Measurements from ENCODE around the gene IFITM5.
"Not testable (repeated sequence)": the region's sequence is repeated elsewhere in the genome, so short reads cannot be mapped to it uniquely, and the experiment has no call there.

Gene IFITM5

DNA sequence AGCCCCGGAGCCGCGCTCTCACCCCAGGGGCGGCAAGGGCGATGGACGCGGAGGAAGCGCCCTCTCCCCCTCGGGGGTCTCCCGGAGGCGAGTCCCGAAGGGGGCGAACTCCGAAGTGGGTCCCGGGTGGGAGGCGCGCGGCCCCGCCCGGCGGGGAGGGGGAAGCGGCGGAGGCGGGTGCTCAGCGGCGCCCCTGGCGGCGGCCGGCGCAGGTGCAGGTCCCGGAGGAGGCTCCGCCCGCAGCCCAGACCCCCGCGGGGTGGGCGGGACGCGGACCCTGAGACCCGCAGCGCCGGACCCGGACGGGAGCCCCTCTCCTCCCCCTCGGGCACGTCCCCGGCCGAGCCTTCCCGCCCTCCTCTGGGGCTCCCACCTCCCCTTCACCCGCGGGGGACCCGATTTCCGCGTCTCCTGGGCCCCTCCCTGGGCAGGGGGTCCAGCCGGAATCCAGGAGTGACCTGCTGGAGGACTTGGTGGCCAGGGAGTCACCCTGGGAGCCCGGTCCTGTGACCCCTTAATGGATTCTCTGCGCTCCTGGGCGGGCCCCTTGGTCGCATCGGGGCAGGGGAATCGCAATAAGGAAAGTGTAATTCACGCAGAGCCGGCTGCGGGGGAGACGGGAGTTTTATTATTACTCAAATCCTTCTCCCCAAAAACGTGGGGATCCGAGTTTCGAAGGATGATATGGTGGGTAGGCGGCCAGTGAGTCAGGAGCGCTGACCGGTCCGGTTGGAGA lies 11.9 kb upstream of the IFITM5 start:
- DNase-seq, result not testable (repeated sequence)

DNA sequence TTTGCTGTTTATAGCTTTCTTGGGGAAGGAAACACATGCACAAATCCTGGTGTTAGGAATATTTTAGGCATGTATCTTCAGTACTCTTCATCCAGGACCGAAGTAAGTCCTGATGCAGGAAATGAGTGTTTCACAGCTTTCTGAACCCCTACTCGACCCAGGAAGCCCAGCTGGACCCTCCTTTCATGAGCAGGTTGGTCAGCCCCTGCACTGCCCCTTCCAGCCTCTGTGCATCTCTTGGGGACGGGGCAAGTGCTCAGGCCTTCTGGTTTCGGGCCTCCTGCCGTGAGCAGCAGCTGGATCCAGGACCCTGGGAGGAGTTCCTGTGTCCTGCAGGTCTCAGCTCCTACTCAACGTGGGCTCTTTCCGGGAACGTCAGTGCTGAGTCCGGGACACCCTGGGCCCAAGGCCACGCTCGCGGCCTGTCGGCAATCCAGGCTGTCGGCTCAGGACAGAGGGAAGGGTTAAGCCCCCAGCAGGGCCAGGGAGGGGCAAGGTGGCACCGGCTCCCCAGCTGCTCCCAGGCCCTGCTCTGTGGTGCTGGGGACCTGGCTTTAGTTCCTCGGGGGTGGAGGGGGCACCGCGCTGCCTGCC lies 10.8 kb upstream of the IFITM5 start:
- not testable (repeated sequence) for DNase-seq

DNA sequence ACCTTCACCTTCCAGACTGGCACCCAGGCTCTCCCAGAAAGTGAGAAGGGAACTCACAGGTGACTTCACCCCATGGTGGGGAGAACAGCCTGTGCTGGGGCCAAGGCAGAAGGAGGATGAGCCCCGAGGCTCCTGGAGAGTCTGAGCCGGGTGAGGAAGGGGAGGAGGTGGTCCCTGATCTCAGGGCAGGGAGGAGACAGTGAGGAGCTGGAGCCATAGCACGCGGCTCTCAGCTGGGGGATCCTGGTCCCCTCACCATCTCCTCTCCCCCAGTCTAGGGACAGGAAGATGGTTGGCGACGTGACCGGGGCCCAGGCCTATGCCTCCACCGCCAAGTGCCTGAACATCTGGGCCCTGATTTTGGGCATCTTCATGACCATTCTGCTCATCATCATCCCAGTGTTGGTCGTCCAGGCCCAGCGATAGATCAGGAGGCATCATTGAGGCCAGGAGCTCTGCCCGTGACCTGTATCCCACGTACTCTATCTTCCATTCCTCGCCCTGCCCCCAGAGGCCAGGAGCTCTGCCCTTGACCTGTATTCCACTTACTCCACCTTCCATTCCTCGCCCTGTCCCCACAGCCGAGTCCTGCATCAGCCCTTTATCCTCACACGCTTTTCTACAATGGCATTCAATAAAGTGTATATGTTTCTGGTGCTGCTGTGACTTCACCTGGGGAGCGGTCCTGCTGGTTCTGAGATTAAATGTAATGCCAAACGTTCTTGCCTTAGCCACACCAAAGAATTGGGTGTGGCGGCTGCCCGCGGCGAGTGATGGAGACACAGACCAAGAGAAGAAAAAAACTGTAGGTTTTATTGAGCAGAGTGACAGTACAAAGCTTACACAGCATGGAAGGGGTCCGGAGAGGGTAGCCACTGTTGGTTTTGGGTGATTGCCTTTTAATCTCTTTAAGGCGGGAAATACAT lies 9.7 kb upstream of the IFITM5 start:
- not testable (repeated sequence) for DNase-seq

DNA sequence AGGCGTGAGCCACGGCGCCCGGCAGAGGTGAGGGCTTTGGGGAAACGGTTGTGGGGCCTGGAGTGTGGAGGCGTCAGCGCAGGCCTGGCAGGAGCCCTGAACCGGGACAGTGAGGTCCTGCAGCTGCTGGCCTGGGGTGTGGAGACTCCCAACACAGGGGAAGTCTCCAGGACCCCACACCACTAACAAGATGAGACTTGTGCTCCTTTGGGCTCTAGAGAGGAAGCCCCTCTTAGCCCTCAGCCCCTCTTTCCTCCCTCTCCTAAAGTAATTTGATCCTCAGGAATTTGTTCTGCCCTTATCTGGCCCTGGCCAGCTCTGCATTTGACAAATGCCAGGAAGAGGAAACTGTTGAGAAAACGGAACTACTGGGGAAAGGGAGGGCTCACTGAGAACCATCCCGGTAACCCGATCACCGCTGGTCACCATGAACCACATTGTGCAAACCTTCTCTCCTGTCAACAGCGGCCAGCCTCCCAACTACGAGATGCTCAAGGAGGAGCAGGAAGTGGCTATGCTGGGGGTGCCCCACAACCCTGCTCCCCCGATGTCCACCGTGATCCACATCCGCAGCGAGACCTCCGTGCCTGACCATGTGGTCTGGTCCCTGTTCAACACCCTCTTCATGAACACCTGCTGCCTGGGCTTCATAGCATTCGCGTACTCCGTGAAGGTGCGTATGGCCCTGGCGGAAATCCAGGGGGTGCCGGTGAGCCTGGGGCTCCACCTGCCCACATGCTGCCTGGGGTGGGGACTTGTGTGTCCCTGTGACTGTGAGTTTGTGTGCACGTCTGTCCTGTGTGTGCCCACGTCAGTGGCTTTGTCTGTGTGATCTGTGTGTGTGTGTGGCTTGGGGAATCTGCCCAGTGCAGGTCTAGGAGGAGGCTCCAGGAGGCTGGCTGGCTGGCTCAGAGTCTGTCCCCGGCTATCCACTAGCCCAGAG lies 8.7 kb upstream of the IFITM5 start, which contains the start of gene IFITM2:
Gene IFITM2, plus strand, starts transcription at position 51 of the 943 bp plus-strand sequence. Its CDS starts 377 bp downstream, at position 428.
- DNase-seq, result not testable (repeated sequence)

DNA sequence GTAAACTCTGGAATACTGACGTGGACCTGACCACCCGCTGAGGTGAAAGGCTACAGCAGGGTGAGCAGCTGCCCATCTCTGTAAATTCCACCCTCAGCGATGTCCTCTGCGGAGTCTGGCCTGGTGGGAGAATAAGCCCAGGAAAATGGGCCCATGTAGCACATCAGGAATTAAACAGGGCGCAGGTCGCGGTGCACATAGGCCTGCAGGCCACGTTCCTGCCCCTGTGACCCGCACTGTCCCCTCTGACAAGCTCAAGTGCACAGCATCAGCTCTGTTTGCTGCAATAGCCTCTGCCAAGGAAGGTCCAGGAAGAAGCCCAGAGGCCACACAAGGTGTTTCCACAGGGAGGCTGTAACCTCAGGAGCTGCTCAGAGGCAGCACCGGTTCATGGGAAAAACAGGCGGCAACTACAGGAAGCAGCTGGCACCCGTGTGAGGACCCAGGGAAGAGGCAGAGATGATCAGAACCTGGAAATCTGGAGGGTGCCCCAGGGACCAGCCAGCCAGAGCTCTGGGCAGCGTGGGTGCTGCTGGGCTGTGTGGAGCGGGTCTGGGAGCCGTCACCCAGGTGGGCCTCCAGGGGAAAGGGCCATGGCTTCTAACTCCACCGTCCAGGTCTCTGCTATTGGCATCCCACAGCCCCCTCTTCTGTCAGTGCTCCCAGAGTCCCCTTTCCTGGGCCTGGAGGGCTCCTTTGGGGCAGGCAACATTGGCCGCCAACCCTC lies 7.5 kb upstream of the IFITM5 start:
- DNase-seq, result no peak

DNA sequence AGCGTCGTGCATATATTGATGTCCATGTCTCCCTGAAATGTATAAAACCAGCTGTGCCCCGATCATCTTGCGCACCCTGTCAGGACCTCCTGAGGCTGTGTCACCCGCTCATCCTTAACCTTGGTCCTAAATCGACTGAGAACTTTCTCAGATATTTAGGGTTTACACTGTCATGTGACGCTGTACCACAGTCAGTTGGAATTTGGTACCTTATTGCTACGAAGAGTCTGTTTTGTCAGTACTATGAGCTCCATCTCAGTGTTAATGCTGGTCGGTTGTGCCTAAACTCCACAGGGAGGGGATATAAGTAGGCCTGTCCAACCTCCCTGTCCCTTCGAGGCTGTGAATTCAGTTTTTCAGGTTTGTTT lies 6.5 kb upstream of the IFITM5 start:
- DNase-seq, result no peak

DNA sequence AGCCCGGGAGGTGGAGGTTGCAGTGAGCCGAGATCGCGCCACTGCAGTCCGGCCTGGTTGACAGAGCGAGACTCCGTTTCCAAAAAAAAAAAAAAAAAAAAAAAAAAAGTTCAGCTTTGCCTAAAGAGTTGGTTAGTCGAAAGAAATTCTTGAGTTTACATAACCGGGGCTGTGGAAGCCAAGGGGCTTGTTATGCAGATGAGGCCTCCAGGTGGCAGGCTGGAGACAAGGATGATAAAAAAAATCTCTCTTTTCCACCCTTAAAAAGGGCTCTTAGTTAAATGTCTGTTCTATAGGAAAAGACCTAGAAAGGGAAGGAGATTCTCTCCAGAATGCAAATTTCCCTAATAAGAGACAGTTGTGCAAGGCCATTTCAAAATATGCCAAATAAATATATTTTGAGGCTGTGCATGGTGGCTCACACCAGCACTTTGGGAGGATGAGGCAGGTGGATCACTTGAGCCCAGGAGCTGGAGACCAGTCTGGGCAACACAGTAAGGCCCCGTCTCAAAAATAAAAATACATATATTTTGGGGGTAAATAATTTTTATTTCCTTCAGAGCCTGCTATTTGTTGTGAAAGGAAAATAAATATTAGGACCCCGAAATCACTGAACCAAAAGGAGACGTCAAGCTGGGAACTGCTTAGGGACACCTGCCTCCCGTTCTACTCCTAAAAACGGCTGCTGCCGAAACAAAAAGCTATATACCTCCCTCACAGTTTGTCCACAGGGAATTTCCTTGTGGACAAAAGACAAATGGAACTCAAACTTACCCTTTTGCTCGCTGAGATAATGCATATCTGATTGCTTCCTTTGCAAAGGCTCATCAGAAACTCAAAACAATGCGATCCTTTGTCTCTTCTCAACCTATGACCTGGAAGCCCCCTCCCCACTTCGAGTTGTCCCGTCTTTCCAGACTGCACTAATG lies 5.9 kb upstream of the IFITM5 start:
- DNase-seq, result peak; percentile 22

DNA sequence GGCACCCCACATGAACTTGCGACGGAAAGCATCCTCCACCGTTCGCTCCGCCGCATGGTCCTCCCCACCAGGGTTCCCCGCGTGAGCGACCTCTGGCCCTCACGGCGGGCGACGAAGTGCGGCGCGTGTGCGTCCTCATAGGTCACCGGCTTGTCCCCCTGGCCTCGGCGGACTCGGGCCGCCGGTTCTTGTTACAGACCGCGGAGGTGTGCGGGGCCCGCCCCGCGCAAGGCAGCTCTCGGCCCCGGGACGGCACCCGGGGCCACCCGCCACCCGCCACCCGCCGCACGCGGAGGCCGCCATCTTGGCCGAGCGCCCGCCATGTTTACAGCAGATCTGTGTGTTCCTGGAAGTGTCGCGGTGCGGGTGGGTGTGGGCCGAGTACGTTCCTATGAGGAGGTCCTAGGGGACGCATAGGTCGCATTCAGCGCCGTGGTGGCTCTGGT lies 4.8 kb upstream of the IFITM5 start:
- DNase-seq, result no peak

DNA sequence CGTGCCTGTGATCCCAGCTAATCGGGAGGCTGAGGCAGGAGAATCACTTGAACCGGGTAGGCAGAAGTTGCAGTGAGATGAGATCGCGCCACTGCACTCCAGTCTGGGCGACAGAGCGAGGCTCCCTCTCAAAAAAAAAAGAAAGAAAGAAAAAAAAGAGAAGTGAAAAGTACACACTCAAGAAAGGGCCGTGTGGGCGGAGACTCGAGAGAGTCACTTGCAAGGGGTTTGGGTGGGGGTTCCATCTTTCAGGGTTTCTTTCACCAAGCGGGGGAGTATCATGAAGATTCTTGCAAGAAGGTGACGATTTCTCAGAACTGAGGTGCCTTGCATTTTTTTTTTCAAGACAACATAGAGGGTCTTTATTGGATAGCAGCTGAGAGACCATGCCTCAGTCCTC lies 4.0 kb upstream of the IFITM5 start:
- no peak for DNase-seq

DNA sequence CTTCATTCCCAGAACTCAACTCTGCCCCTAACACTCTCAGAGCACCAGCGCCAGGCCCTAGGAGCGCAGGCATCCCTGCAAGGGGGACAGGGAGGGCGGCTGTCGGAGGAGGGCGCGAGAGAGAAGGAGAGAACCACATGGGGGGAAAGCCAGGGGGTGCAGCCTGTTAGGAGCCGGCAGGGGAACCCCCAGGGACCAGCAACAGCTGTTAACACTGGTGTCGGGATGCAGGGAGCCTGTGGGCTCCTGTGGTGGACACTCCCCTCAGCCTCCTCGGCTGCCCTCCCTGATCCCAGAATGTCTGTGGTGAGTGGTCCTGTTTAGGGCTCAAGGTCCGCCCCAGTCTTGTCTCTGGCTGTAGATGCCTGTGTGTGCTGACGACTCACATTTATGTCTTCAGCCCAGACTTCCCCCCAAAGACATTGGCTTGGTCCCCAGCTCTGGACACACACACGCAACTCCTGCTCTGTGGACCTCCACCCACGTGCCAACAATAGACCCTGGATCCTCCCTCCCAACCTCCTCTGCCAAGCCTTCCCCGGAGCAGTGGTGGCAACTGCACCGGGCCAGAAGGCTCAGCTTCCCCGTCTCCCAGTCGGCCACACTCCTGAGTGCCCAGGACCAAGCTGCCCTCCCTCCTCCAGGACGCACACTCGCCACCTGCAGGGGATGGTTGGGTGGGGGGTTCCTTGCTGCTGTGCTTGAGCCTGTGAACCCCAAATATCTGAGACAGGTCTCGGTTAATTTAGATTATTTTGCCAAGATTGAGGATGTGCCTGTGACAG lies 817 bp upstream of the IFITM5 start:
- DNase-seq, result no peak

DNA sequence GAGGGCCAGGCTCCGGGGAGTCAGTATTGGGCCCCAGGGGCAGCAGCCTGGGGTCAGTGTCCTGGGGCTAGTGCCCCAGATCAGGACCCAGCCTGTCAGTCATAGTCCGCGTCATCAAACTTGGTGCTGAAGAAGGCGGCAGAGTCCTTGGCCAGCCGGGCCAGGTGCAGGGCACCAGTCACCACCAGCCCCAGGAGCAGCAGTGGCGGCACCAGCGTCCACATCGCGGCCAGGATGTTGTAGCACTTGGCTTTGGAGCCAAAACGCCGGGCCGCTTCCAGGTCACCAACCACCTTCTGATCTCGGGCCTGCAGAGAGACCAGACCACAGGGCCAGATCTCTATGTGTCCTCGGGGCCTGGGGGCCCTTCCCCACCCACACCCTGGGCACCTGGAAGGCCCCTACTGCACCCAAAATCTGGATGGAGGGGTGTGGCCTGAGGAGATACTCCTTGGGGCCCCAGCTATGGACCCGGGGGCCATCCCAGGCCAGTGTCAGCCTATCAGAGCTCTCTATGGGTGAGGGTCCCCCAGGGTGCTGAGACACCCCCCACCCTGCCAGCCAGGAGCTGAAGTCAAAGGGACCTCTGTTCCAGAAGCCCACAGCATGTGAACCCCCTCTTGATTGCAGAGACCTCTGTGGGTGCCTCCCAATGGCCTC lies 790 bp downstream of the IFITM5 start:
- no peak for DNase-seq

DNA sequence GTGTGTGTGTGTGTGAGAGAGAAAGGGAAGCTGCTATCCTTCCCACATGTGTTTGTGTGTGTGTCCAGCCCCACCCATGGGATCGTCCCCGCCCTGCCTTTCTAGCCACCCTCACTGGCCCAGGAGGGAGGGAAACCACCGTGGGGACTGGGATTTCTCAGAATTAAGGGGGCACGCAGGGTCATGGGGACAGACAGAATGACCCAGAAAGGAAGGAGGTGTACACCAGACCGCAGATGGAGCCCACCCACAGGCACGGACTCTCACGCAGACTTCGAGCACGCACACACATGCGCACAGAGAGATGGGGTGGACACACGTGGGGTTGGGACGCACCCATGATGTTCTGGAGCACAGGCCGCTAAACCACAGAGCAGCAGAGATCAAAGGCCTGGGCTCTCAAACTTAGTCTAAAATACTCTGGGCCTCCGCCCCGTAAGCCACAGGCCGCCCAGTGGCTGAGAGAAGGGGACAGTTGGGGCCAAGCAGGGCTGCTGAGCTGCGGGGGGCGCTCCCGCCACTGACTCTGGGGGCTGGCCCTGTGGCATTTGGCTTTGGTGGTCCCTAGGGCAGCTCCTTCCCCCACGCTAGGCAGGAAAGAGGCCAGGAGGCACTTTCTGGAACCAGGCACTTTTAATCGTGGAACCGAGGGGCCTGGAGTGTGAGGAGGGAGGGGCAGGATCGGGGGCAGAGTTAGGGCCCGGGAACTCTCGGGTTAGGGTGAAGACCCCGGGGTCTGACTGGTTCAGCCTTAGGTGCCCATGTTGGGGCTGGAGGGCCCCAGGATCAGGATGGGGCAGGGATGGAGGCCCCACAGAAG lies 1.5 kb downstream of the IFITM5 start:
- DNase-seq, result no peak

DNA sequence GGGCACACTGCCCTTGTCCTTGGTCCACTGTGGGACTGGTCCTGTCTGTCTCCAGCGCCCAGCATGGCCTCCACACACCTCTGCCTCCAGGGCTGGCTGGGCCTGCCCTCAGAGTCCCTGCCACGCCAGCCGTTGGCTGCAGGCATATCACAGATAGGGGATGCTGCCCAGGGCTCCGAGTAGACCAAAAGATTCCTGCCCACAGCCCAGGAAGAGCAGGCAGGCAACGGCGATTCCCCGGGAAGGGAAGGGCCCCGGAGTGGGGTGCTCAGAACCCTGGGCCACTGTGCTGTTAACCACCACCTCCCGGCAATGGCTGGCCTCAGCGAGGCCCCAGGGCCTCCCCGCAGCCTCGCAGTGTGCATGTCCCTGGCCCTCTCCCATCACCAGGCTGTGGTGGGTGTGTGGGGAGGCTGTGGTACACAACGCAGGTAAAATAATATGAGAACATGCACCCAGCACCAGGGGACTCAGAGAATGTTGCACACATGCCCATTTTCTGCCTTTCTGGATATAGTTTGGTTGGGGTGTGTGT lies 2.2 kb downstream of the IFITM5 start:
- DNase-seq, result no peak

DNA sequence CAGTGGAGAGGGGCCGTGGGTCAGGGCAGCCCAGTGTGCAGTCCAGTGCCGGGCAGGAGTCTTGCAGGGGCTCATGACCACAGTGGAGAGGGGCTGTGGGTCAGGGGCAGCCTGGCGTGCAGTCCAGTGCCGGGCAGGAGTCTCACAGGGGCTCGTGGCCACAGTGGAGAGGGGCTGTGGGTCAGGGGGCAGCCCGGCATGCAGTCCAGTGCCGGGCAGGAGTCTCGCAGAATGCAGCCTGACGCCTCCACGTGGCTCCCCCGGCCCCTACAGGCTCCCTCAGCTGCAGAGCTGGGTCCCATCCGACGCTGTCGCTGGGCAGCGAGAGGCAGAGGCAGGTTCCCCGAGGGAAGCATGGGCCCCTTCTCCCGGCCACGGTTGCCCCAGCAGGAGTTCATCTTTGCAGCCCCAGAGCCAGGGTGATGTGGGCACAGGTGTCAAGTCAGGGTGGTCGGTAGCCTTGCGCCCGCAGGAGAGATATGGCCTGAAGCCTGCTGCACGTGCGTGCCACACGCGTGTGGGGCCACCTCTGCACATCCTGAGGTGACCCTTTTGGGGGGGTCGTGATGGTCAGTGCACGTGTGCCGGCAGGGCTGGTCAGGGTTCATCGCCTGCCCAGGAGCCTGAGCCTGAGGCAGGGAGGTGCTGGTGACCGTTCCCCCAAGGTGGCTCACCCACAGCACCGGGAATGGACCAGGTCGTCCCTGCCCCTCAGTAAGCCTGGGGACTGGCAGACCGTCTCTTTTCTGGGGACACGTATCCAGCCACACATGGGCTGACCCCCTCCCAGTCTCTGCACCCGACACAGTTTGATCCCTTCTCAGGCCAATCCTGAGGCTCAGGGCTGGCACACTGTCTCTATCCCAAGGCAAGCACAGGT lies 2.9 kb downstream of the IFITM5 start:
- no peak for DNase-seq

DNA sequence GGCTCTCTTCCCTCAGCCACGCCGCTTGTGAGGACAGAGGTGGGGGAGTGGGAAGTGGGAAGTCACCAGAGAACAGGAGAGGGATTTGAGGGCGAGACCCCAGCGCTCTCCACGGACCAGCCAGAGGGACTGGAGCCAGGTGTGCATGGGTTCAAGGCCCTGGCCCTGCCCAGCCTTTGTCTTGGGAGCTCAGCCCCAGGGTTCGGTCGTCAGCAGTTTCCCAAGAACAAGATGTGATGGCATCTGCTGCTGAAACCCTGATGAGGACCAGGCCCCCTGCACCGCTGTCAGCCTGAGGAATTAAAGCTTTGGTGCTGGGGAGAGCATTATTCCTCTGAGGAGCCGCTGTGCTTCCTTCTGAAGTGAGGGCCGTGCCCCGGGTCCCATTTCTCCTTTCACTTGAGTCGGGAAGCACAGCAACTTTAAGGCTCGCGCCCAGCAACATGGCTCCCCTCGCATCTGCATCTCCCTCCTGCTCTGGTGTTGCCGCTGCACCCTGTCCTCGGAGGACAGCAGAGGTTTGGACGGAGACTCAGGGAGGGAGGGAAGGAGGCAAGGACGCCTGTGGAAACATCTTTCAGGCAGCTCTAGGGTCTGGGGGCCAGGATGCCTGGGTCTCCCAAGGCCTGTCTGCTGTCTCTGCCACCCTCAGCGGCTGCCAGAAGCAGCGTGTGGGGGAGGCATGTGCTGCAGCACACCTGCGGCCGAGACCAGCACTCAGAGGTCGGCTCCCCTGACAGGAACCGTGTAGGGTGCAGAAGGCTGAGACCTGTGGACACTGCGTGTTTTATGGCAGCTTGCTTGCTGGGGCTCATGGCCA lies 3.8 kb downstream of the IFITM5 start:
- DNase-seq, result no peak

DNA sequence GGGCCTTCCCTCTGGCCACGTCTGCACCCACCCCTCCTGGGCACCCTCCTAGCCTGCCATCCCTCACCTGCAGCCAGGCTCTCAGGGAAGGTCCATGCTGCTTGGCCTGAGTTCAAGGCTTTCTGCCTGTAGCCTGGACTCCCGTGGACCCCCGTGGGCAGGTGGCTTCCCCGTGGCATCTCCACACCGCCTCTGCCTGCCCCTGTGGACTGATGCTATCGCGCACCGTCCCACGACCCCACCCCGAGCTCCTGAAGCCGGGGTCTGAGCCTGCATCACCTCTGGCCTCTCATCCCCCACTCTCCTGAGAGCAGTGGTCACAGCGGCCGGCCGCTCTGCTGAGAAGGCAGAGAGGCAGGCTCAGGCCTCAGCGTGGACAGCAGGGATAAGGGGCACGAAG lies 4.5 kb downstream of the IFITM5 start:
- no peak for DNase-seq
